NCI-H82 treated with DMSO at 0.1 percent for 48 hours (cell line): ENCODE results near the gene KTN1.

Source experiments
- DNase-seq: peaks from one replicate; lab custom pipeline; 2025; ENCODE audit not compliant: unreplicated experiment; lab: John Stamatoyannopoulos, UW

The KTN1 gene

GRCh38 chr14:55579724-55580469 lies at the start of gene KTN1:
Gene KTN1, plus strand, starts transcription at chr14:55580207. Its CDS starts 31,842 bp downstream, at chr14:55612049.
- peak; percentile 30 for DNase-seq

- DNase-seq, result no peak
These were observed 49.5 kb upstream of the KTN1 start for GRCh38 chr14:55530464-55530863.

GRCh38 chr14:55532645-55533344 lies 47.2 kb upstream of the KTN1 start:
- peak; percentile 92 for DNase-seq

- DNase-seq, result no peak
These were observed 46.0 kb upstream of the KTN1 start for GRCh38 chr14:55533960-55534359.

- no peak for DNase-seq
These were observed 44.3 kb upstream of the KTN1 start for GRCh38 chr14:55535516-55536203.

- no peak for DNase-seq
These were observed 43.8 kb upstream of the KTN1 start for GRCh38 chr14:55536204-55536708.

- DNase-seq, result no peak
These were observed 42.2 kb upstream of the KTN1 start for GRCh38 chr14:55537782-55538181.

- peak; percentile 10 for DNase-seq
These were observed 40.0 kb upstream of the KTN1 start for GRCh38 chr14:55539975-55540374.

- no peak for DNase-seq
These were observed 38.9 kb upstream of the KTN1 start for GRCh38 chr14:55540847-55541773.

- no peak for DNase-seq
These were observed 34.2 kb upstream of the KTN1 start for GRCh38 chr14:55545779-55546178.

- no peak for DNase-seq
These were observed 33.7 kb upstream of the KTN1 start for GRCh38 chr14:55546212-55546874.

- DNase-seq, result no peak
These were observed 32.2 kb upstream of the KTN1 start for GRCh38 chr14:55547650-55548315.

- no peak for DNase-seq
These were observed 26.2 kb upstream of the KTN1 start for GRCh38 chr14:55553791-55554190.

GRCh38 chr14:55556929-55557623 lies 22.9 kb upstream of the KTN1 start:
- no peak for DNase-seq

GRCh38 chr14:55562135-55562534 lies 17.9 kb upstream of the KTN1 start:
- no peak for DNase-seq

- no peak for DNase-seq
These were observed 11.4 kb upstream of the KTN1 start for GRCh38 chr14:55568618-55569017.

- DNase-seq, result no peak
These were observed 8.7 kb upstream of the KTN1 start for GRCh38 chr14:55571125-55571889.

- DNase-seq, result no peak
These were observed 7.4 kb upstream of the KTN1 start for GRCh38 chr14:55572578-55572977.
